ENCODE data around the gene RASAL3.

The RASAL3 gene

GRCh38 chr19:15427350-15427700 is 37.0 kb downstream of the RASAL3 start:
- H3K4me3 ChIP-seq (ENCODE audit: low read length): no peak overlapping the region
- TF ChIP-seq CTCF (IDR thresholded peaks at IDR 0.05; ENCODE audit: insufficient read depth, low read depth, low read length, missing control alignments): no peak
- DNase-seq (ENCODE audit: low read depth): no peak

GRCh38 chr19:15426485-15427349 is 37.6 kb downstream of the RASAL3 start:
- no peak for DNase-seq (ENCODE audit: low read depth)
- H3K4me3 ChIP-seq (ENCODE audit: low read length): no peak overlapping the region
- TF ChIP-seq CTCF (IDR thresholded peaks at IDR 0.05; ENCODE audit: insufficient read depth, low read depth, low read length, missing control alignments): no peak

- no peak overlapping the region for H3K4me3 ChIP-seq (ENCODE audit: low read length)
- DNase-seq (ENCODE audit: low read depth): no peak
- TF ChIP-seq CTCF (IDR thresholded peaks at IDR 0.05; ENCODE audit: insufficient read depth, low read depth, low read length, missing control alignments): no peak
Measured at GRCh38 chr19:15425321-15425950, 38.9 kb downstream of the RASAL3 start.

- H3K4me3 ChIP-seq (ENCODE audit: low read length): no peak overlapping the region
- DNase-seq (ENCODE audit: low read depth): no peak
- no peak for TF ChIP-seq CTCF (IDR thresholded peaks at IDR 0.05; ENCODE audit: insufficient read depth, low read depth, low read length, missing control alignments)
Measured at GRCh38 chr19:15424692-15425272, 39.6 kb downstream of the RASAL3 start.

- no peak for TF ChIP-seq CTCF (IDR thresholded peaks at IDR 0.05; ENCODE audit: insufficient read depth, low read depth, low read length, missing control alignments)
- DNase-seq (ENCODE audit: low read depth): no peak
- no peak overlapping the region for H3K4me3 ChIP-seq (ENCODE audit: low read length)
Measured at GRCh38 chr19:15424121-15424520, 40.2 kb downstream of the RASAL3 start.

GRCh38 chr19:15423130-15423529 is 41.2 kb downstream of the RASAL3 start:
- no peak for DNase-seq (ENCODE audit: low read depth)
- TF ChIP-seq CTCF (IDR thresholded peaks at IDR 0.05; ENCODE audit: insufficient read depth, low read depth, low read length, missing control alignments): no peak
- no peak overlapping the region for H3K4me3 ChIP-seq (ENCODE audit: low read length)
